B cell (primary cell): Measurements from ENCODE around the gene FOXN4. TPM values are rescaled to one million over a fixed set of nuclear protein-coding genes. Genes with fewer than 3 reads are reported as not detected.

Experiments used
- ATAC-seq: fragments of 200-7000 bp; cut with Tn5 transposase; one replicate; pipeline ENCODE4 v1.10.0; 2021; ENCODE audit warnings: low read depth, mild to moderate bottlenecking, moderate number of reproducible peaks, moderate library complexity
- CTCF ChIA-PET: fragments of 350-600 bp; sonication (Branson Sonifier 250); formaldehyde crosslinking; loops from one replicate; lab custom pipeline; 2021; ENCODE audit warnings: antibody characterized with exemption, inconsistent platforms; lab: Charles Lee
- POLR2A ChIA-PET: fragments of 350-600 bp; sonication (Branson Sonifier 250); formaldehyde crosslinking; loops from one replicate; lab custom pipeline; 2021; ENCODE audit warnings: antibody characterized with exemption; lab: Charles Lee
- DNase-seq: peaks from one replicate; pipeline ENCODE4 v3.0.0; 2013
- H2AFZ ChIP-seq: 2 replicates; pipeline ENCODE4 v1.6.1; 2012; ENCODE audit warnings: mild to moderate bottlenecking, low read depth, low read length; ENCODE audit not compliant: insufficient read depth, poor library complexity, severe bottlenecking
- H3K27ac ChIP-seq, 2 donors: 1 replicate in 1 of 2; 2 replicates in 1 of 2; pipeline ENCODE4 v1.5.1; 2012 to 2013; ENCODE audit warnings: low read length in 2 of 2, mild to moderate bottlenecking in 2 of 2, moderate library complexity in 1 of 2
- H3K27me3 ChIP-seq, 4 experiments: fragments of 200-600 bp in 1 of 4; sonication (generic) in 1 of 4; replicated peaks in 1 of 4; 1 replicate in 2 of 4; 2 replicates in 2 of 4; pipeline versions ENCODE4 v1.6.1 to v1.7.0; 2013 to 2016; ENCODE audit warnings: low read length in 3 of 4, mild to moderate bottlenecking in 2 of 4, mixed read lengths in 1 of 4, moderate library complexity in 1 of 4; ENCODE audit not compliant: insufficient read depth in 4 of 4, control insufficient read depth in 3 of 4; ENCODE audit errors: control extremely low read depth in 1 of 4
- H3K36me3 ChIP-seq, 2 experiments: replicated peaks in 1 of 2; 1 replicate in 1 of 2; 2 replicates in 1 of 2; pipeline versions ENCODE4 v1.6.1 to v1.7.1; 2013; ENCODE audit warnings: low read length in 1 of 2; ENCODE audit not compliant: insufficient read depth in 2 of 2, control insufficient read depth in 1 of 2; ENCODE audit errors: control extremely low read depth in 1 of 2, extremely low read depth in 1 of 2
- H3K4me1 ChIP-seq, 2 donors: fragments of 200-600 bp in 1 of 2; sonication (generic) in 1 of 2; 1 replicate in 1 of 2; 2 replicates in 1 of 2; pipeline versions ENCODE4 v1.5.1 to v1.6.1; 2013 to 2017; ENCODE audit warnings: low read length in 2 of 2; ENCODE audit not compliant: control insufficient read depth in 2 of 2, insufficient read depth in 2 of 2
- H3K4me2 ChIP-seq: replicated peaks from 2 replicates; pipeline ENCODE3; 2012; ENCODE audit warnings: mild to moderate bottlenecking, low read depth, low read length; ENCODE audit not compliant: poor library complexity, severe bottlenecking
- H3K4me3 ChIP-seq, 5 experiments: fragments of 200-600 bp in 1 of 5; sonication (generic) in 1 of 5; 1 replicate in 3 of 5; 2 replicates in 2 of 5; pipeline versions ENCODE4 v1.5.1 to v1.7.0; 2011 to 2016; ENCODE audit warnings: low read length in 4 of 5, mild to moderate bottlenecking in 4 of 5, low read depth in 2 of 5, control low read depth in 1 of 5, moderate library complexity in 1 of 5; ENCODE audit not compliant: insufficient read depth in 1 of 5; ENCODE audit errors: control extremely low read depth in 1 of 5, extremely low read depth in 1 of 5
- H3K79me2 ChIP-seq: fragments of 200-600 bp; sonication (generic); one replicate; pipeline ENCODE4 v1.6.0; 2016; ENCODE audit warnings: low read length; ENCODE audit not compliant: control insufficient read depth, insufficient read depth
- H3K9ac ChIP-seq: fragments of 200-600 bp; sonication (generic); 2 replicates; pipeline ENCODE4 v1.6.1; 2017; ENCODE audit warnings: mild to moderate bottlenecking, low read length, moderate library complexity
- H3K9me3 ChIP-seq, 3 donors: one replicate each; pipeline versions ENCODE4 v1.6.1 to v1.7.1; 2013; ENCODE audit warnings: low read length in 2 of 3; ENCODE audit not compliant: control insufficient read depth in 2 of 3, insufficient read depth in 1 of 3; ENCODE audit errors: control extremely low read depth in 1 of 3
- H4K20me1 ChIP-seq: 2 replicates; pipeline ENCODE4 v1.6.0; 2012; ENCODE audit warnings: mild to moderate bottlenecking, low read length; ENCODE audit not compliant: insufficient read depth, control insufficient read depth, poor library complexity, severe bottlenecking
- H3K27ac Mint-ChIP-seq: one replicate; pipeline ENCODE4 v1.8.0; 2021; ENCODE audit warnings: mixed read lengths
- H3K27me3 Mint-ChIP-seq: one replicate; pipeline ENCODE4 v1.8.0; 2021; ENCODE audit warnings: mixed read lengths
- H3K4me1 Mint-ChIP-seq: one replicate; pipeline ENCODE4 v1.8.0; 2021; ENCODE audit warnings: mixed read lengths
- H3K4me3 Mint-ChIP-seq: one replicate; pipeline ENCODE4 v1.8.0; 2021; ENCODE audit warnings: mixed read lengths
- H3K9me3 Mint-ChIP-seq: one replicate; pipeline ENCODE4 v1.8.0; 2022; ENCODE audit warnings: mixed read lengths; ENCODE audit not compliant: insufficient read depth
- EZH2 ChIP-seq: IDR thresholded peaks from 2 replicates; pipeline ENCODE4 v1.6.1; 2012; ENCODE audit warnings: borderline replicate concordance, low read depth, mild to moderate bottlenecking, moderate library complexity, low read length; ENCODE audit not compliant: insufficient read depth, poor library complexity, severe bottlenecking
- WGBS: methylation state at CpG from one replicate; pipeline ENCODE4 v1.1.5; 2013; ENCODE audit warnings: missing lambda C conversion rate; ENCODE audit not compliant: insufficient coverage; 5-methylcytosine and 5-hydroxymethylcytosine counted together
- intact Hi-C: fragments of 100-400 bp; cut with micrococcal nuclease; formaldehyde crosslinking; loops from one replicate; pipeline ENCODE4 v1.10.0; 2022
- polyA plus RNA-seq: library from polyadenylated mRNA; depleted of rRNA; stranded (reverse); fragments of >200 nt; gene quantifications from 2 replicates; pipeline ENCODE4 v1.2.3, GENCODE V29; 2012
- total RNA-seq, 2 donors: library from RNA; stranded (reverse); fragments of 120-200 nt in 1 of 2; gene quantifications; 1 replicate in 1 of 2; 2 replicates in 1 of 2; pipeline versions ENCODE4 v1.2.3 to v1.2.4, GENCODE V29; 2013 to 2022
- TF ChIP-seq, protein P1 (sequence below): fragments of 200-600 bp; IDR thresholded peaks from one replicate; pipeline ENCODE4 v1.8.0; 2022; ENCODE audit warnings: antibody characterized with exemption, mild to moderate bottlenecking

Gene FOXN4
- total and polyA plus RNA-seq, 2 donors (not counting 1 experiment from before 2014, with no cell fraction given) = not detected

- H2AFZ ChIP-seq = peak overlapping the region; percentile 27
- no peaks in the 10 kb centered on the region for H4K20me1 ChIP-seq
- H3K27me3 ChIP-seq = peaks cover 0 to 14% (median 6%) of the 10 kb centered on the region in 4 experiments
- ChIA-PET POLR2A (no interaction called here), CTCF (no interaction called here)
- 87% methylated on average over 10 of the region's 15 CpGs for WGBS
- H3K4me1 ChIP-seq = no peaks in the 10 kb centered on the region
- Mint-ChIP-seq H3K27ac (no peak overlapping the region), H3K27me3 (peaks cover 36% of the 10 kb centered on the region), H3K4me3 (no peak overlapping the region), H3K4me1 (no peaks in the 10 kb centered on the region), H3K9me3 (no peaks in the 10 kb centered on the region)
- no peaks in the 10 kb centered on the region for H3K36me3 ChIP-seq
- ATAC-seq (no peak), DNase-seq (no peak)
- H3K79me2 ChIP-seq = no peaks in the 10 kb centered on the region
- H3K9ac ChIP-seq = no peak overlapping the region
- H3K27ac ChIP-seq = no peak overlapping the region
- no peak overlapping the region for H3K4me2 ChIP-seq
- intact Hi-C loops = no loop called here
- no peak overlapping the region for H3K4me3 ChIP-seq
- TF ChIP-seq, protein P1, sequence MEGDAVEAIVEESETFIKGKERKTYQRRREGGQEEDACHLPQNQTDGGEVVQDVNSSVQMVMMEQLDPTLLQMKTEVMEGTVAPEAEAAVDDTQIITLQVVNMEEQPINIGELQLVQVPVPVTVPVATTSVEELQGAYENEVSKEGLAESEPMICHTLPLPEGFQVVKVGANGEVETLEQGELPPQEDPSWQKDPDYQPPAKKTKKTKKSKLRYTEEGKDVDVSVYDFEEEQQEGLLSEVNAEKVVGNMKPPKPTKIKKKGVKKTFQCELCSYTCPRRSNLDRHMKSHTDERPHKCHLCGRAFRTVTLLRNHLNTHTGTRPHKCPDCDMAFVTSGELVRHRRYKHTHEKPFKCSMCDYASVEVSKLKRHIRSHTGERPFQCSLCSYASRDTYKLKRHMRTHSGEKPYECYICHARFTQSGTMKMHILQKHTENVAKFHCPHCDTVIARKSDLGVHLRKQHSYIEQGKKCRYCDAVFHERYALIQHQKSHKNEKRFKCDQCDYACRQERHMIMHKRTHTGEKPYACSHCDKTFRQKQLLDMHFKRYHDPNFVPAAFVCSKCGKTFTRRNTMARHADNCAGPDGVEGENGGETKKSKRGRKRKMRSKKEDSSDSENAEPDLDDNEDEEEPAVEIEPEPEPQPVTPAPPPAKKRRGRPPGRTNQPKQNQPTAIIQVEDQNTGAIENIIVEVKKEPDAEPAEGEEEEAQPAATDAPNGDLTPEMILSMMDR = no peak
- peaks cover 0 to 2% (median 0%) of the 10 kb centered on the region in 3 donors for H3K9me3 ChIP-seq
Measured at GRCh38 chr12:109291117-109291516, 18.0 kb downstream of the FOXN4 start.

- no peaks in the 10 kb centered on the region for H3K36me3 ChIP-seq
- peaks cover 0 to 6% (median 0%) of the 10 kb centered on the region in 3 donors for H3K9me3 ChIP-seq
- H2AFZ ChIP-seq = no peak overlapping the region
- Mint-ChIP-seq H3K27me3 (peaks cover 30% of the 10 kb centered on the region), H3K27ac (no peak overlapping the region), H3K4me1 (no peaks in the 10 kb centered on the region), H3K9me3 (no peaks in the 10 kb centered on the region), H3K4me3 (no peak overlapping the region)
- no peak for DNase-seq
- TF ChIP-seq, protein P1 = no peak
- TF ChIP-seq EZH2 = no peak
- H3K27me3 ChIP-seq = peaks cover 0 to 14% (median 6%) of the 10 kb centered on the region in 4 experiments
- no peak for ATAC-seq
- no peak overlapping the region for H3K4me3 ChIP-seq
- H4K20me1 ChIP-seq = no peaks in the 10 kb centered on the region
- H3K4me1 ChIP-seq = no peaks in the 10 kb centered on the region
- no peak overlapping the region for H3K4me2 ChIP-seq
- no peaks in the 10 kb centered on the region for H3K79me2 ChIP-seq
- 89% methylated on average over 16 of the region's 18 CpGs for WGBS
- intact Hi-C loops = no loop called here
- no peak overlapping the region for H3K9ac ChIP-seq
- ChIA-PET CTCF (no interaction called here), POLR2A (no interaction called here)
- H3K27ac ChIP-seq = no peak overlapping the region
Measured at GRCh38 chr12:109290061-109290460, 19.0 kb downstream of the FOXN4 start.
